ENCODE measurements around the gene PIP5K1B.

The PIP5K1B gene

GRCh38 chr9:68733021-68733405 lies 28.0 kb downstream of the PIP5K1B start:
- no peak for DNase-seq (ENCODE audit: low read depth in 2 of 2, low spot score in 1 of 2)

GRCh38 chr9:68738358-68738757 lies 33.3 kb downstream of the PIP5K1B start:
- DNase-seq (ENCODE audit: low read depth in 2 of 2, low spot score in 1 of 2) = no peak

DNA sequence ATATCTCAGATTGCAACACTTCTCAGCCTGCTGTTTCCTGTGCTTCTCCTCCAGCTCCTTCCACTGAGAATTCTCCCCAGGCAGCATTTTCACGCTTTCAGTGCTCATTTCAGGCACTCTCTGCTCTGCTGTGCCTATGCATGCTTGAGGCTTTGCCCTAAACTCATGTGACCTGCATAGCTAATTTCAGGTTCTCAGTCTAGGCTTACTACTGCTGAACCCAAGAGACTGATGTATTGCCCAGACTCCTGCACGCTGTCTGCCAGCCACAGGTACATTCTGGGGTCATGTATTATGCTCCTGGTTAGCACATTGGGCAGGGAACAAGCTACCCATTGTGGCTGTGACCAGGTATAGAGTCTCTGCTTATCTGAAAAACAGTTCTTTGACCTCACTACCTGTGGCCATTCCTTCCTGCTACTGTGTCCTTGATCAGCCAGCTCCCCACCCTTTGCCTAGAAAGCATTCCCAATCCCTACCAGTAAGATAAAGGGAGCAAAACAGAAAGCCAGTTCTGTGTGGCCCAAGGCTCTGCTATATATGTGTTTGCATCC lies 34.7 kb downstream of the PIP5K1B start:
- DNase-seq (ENCODE audit: low read depth in 2 of 2, low spot score in 1 of 2) = no peak

GRCh38 chr9:68740561-68740960 lies 35.5 kb downstream of the PIP5K1B start:
- DNase-seq (ENCODE audit: low read depth in 2 of 2, low spot score in 1 of 2) = no peak

DNA sequence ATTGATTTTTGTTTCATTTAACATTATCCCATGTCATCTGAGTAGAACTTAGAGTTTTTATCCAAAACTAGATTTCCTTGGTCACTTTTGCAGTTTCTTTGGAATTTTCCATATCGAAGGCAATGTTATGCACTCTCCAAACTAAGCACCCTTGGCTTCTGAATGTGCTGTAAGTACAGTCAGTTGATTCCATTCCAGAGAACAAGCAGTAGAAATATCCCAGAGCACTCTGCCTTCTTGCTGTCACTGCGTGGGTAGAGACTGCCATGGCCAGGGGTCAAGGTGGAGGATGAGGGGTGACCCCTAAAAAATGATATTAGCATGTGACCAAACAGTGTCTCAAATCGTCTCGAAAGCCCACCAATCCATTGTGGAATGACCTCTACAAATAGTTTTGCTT lies 36.2 kb downstream of the PIP5K1B start:
- no peak for DNase-seq (ENCODE audit: low read depth in 2 of 2, low spot score in 1 of 2)

DNA sequence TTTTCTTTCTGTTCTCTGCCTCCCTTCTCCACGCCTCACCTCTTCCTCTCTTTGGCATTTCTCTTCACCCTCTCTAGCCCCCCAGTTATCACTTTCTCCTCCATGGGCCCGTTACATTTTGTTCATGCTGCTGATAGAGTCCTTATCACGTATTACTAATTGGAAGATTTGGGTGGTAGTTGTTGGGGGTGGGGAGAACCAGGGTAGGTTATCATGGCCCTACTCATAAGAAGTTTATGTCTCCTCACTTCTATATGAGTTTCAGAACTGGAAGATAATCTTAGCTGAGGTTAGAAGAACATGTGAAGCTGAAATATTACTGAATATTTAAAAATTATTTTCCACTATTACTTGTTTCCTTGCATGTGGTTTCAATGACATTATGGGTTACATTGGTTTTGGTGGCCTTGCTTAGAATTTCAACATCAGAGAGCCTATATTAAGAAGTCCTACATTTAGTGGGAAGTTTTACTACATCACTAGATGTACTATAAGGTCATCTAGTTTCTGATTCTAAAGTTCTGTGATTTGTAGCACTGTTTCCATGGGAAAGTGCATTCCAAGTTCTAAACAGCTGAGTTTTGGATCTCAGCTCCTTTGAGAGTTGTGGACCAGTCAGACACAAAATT lies 36.8 kb downstream of the PIP5K1B start:
- DNase-seq (ENCODE audit: low read depth in 2 of 2, low spot score in 1 of 2) = no peak

- no peak for DNase-seq (ENCODE audit: low read depth in 2 of 2, low spot score in 1 of 2)
These were observed 37.3 kb downstream of the PIP5K1B start for GRCh38 chr9:68742333-68742730.

- no peak for DNase-seq (ENCODE audit: low read depth in 2 of 2, low spot score in 1 of 2)
These were observed 39.4 kb downstream of the PIP5K1B start for GRCh38 chr9:68744426-68744825.

GRCh38 chr9:68746525-68746924 lies 41.5 kb downstream of the PIP5K1B start:
- no peak for DNase-seq (ENCODE audit: low read depth in 2 of 2, low spot score in 1 of 2)

DNA sequence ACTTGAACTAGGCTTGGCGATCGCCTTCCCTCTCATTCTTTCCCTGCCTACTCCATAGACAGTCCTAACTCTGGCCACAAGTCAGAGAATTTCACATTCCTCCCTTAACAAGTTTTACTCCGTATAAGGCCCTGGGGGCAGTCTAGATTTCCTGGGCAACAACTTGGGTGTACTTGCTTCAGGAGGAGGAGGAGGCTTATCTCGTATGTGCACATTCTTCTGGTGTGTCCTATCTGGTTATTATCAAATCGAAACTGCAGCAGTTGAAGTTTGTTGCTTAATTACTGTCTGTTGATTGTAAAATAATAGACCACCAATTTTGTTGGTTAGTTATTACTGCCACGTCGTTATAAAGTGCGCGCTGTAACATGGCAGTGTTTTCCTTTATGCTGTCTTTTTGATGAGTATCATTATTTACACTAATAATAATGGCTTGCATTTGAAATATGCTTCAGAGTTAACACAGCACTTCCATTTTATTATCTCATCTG lies 42.0 kb downstream of the PIP5K1B start:
- DNase-seq (ENCODE audit: low read depth in 2 of 2, low spot score in 1 of 2) = no peak

GRCh38 chr9:68749135-68749534 lies 44.1 kb downstream of the PIP5K1B start:
- DNase-seq (ENCODE audit: low read depth in 2 of 2, low spot score in 1 of 2) = no peak

DNA sequence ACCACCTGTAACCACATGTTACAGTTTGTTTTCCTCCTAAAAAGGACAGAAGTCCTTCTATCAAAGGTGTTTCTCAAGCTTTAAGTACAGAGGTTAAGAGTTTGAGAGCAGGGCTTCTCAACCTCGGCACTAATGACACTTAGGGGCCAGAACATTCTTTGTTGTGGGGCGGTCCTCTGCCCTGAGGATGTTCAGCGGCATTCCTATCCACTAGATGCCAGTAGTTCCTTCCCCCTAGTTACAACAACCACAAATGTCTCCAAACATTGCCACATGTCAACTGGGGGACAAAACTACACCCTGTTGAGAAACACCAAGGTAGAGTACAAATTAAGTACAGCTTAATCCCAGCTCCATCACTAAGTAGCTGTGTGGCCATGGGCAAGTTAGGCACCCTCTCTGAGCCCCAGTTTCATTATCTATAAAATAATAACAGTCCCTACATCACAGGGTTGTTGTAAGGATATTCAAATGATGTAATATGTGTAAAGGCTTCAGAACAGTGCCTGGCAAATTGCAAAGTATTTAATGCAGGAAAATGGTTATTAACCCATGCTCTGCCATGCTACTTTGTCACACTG lies 44.6 kb downstream of the PIP5K1B start:
- DNase-seq (ENCODE audit: low read depth in 2 of 2, low spot score in 1 of 2) = no peak

GRCh38 chr9:68750255-68750654 lies 45.2 kb downstream of the PIP5K1B start:
- no peak for DNase-seq (ENCODE audit: low read depth in 2 of 2, low spot score in 1 of 2)

GRCh38 chr9:68750786-68751185 lies 45.7 kb downstream of the PIP5K1B start:
- DNase-seq (ENCODE audit: low read depth in 2 of 2, low spot score in 1 of 2) = no peak

DNA sequence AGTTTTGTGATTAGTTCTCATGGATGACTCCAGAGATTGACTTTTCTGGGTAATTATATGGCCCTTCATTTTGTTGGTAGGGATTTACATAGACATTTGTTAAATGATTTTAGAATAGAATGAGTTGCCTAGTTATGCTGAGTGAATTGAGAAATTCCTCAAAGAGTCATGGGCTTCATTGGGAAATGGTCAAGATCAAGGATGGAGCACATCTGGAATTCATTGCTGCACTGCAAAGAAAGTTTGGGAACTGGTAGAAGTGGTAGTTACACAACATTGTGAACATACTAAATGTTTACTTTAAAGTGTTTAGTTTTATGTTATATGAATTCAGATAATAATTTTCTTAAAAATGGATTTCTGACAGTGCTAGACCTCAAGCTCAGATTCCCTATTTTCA lies 46.5 kb downstream of the PIP5K1B start:
- DNase-seq (ENCODE audit: low read depth in 2 of 2, low spot score in 1 of 2) = no peak

- no peak for DNase-seq (ENCODE audit: low read depth in 2 of 2, low spot score in 1 of 2)
These were observed 50.0 kb downstream of the PIP5K1B start for GRCh38 chr9:68755051-68755450.

DNA sequence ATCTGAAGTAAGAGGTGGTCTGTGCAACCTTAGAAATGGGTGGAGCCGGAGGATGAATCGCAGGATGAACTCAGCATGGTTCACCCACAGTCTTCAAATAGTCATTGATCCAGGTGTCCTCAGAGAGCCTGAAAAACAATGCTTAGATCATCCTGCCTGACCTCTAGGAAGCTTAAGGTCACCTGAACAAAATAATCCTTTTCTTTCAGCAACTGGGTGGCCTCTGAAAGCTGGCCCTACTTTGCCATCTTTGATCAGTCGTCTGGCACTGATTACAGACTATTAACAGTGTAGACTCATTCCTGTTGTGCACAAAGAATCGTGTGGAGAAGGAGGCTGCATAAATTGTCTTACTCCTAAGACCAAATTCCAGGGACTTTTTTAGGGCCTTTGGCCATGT lies 50.7 kb downstream of the PIP5K1B start:
- no peak for DNase-seq (ENCODE audit: low read depth in 2 of 2, low spot score in 1 of 2)

DNA sequence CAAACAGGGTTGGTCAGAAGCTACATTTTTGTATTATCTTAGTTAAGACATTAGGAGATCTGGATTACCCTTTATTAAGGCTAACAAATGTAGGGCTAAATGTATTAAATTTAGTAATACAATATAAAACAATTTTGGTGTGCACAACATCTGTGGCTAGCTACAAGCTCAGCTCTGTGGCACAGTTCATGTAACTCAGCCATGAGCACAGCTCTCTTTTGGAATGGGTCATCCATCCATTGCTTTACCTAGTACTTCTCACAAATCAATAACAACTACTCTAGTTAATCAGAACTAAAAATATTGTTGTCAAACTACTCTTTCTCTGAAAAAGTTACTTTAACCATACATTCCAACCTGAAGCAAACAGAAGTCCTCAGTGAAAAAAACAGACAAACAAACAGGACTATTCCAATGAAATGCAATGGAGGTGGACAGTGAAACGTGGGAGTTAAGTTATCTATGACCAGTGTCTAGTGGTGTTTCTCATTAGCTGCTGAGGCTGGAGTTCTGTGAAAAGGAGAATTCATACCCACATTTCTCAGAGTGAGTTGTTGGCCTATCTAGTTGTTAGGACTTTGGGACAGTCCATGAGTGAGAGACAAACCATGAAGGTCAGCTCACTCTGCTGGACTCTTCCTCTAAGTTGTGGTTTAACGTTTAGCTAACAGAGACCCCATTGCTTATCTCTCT lies 55.1 kb downstream of the PIP5K1B start:
- DNase-seq (ENCODE audit: low read depth in 2 of 2, low spot score in 1 of 2) = no peak

DNA sequence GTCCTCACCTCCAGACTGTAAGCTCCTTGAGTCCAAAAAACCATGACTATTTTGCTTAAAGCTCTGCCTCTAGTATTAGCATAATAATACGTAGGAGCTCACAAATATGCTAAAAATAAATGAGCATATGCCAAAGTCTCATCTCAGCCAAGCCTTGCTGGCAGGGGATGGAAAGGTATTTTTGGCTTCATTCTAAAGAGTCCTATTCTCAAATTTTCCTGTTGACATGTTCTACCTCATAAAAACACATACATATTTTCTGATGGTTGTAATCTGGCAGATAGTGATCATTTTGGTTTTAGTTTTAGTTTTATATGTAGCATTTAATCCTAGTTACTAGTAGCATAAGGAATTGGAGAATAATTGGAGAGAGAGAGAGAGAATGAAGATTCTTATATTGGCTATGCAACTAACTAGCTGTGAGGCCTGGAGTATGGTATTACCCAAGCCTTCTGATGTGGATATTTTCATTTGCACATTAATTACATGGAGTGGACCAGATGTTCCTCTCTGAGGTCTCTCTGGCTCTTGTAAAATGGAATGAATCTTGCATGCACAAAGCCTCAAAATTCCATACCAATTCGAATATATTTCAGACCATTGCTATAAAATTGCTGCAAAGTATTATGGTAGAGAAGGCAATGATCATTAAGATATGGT lies 55.8 kb downstream of the PIP5K1B start:
- DNase-seq (ENCODE audit: low read depth in 2 of 2, low spot score in 1 of 2) = no peak

DNA sequence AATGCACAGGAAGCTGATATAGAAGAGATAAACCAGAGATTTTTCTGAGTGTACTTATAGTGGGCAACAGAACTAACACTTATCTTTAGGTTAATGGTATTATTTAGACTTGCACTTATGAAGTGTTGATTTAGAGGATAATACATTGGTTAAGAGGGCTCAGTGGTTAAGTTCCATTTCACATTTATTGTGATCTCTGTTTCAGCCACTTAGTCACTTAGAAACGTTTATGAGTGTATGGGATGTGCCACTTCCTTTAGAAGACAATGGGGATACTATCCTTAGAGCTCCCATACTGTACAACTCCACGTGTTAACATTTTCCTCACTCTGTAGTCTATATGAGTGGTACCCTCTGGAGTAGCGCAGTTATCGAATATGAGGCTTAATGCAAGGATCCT lies 57.5 kb downstream of the PIP5K1B start:
- no peak for DNase-seq (ENCODE audit: low read depth in 2 of 2, low spot score in 1 of 2)

DNA sequence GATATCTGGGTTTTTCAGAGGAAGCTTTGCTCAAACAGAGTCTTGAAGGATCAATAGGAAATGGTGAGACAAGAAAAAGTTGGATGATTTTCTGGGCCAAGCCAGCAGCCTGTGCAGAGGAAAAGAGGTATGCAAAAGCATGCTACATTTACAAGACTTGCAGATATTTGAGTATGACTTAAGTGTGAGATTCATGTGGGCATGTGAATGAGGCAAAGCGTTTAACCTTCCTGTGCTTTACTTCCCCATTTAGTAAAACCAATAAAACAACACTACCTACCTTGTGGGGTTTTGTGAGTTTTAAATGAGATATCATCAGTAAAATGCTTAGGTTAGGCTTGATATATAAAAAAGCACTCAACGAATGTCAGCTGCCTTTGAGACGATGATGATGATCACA lies 58.1 kb downstream of the PIP5K1B start:
- DNase-seq (ENCODE audit: low read depth in 2 of 2, low spot score in 1 of 2) = no peak

DNA sequence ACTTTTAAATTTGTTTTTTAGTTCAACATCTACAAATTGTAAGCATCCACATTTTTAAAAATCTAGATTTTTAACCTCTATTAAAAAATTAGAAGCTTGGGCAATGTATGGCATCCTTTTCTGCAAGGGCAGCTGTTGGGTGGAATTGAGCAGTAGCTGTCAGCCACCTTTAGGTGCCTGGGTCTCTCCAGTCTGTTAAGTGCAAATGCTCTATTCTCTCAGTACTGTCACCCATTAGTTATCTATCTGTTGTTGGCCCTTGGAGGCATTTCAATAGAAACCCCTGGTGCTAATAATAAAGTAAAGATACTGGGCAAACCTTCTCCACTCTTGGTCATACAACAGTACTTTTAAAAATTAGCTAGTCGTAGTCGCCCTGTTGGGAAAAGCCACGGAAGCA lies 63.6 kb downstream of the PIP5K1B start:
- no peak for DNase-seq (ENCODE audit: low read depth in 2 of 2, low spot score in 1 of 2)

All from stimulated activated CD8-positive, alpha-beta memory T cell treated with anti-CD3 and anti-CD28 coated beads, Interleukin-4, amount 100 ng/mL, for 4 hours (primary cell).